Measurements from ENCODE around the gene CPS1. TPM values are rescaled to one million over a fixed set of nuclear protein-coding genes. Genes with fewer than 3 reads are reported as not detected.

Gene CPS1
- total RNA-seq, 6 experiments from 2014 or later = 1,066 to 2,150 (median 1,343) TPM

DNA sequence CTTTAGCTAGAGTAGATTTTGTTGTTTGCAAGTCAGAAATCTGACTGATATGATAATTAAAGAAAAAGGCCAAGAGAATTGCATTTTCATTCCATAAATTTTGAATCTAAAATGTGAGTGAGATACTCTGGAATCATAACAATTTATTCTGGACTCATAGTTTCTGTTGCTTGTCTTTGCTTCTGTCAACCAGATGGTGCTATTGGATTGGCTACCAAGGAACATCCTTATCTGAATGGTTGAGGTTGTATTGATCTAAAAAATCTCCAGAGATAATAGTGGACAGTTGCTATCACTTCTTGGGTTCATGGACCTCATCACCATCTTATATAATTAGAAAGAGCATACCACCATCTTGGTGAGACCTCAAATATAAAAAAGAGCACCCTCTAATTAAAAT, 34.0 kb upstream of the CPS1 start:
- no peak for DNase-seq
- intact Hi-C loops (cut with DNase I) = no loop called here
- H3K4me3 ChIP-seq = no peak overlapping the region
- TF ChIP-seq, protein P1, sequence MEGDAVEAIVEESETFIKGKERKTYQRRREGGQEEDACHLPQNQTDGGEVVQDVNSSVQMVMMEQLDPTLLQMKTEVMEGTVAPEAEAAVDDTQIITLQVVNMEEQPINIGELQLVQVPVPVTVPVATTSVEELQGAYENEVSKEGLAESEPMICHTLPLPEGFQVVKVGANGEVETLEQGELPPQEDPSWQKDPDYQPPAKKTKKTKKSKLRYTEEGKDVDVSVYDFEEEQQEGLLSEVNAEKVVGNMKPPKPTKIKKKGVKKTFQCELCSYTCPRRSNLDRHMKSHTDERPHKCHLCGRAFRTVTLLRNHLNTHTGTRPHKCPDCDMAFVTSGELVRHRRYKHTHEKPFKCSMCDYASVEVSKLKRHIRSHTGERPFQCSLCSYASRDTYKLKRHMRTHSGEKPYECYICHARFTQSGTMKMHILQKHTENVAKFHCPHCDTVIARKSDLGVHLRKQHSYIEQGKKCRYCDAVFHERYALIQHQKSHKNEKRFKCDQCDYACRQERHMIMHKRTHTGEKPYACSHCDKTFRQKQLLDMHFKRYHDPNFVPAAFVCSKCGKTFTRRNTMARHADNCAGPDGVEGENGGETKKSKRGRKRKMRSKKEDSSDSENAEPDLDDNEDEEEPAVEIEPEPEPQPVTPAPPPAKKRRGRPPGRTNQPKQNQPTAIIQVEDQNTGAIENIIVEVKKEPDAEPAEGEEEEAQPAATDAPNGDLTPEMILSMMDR (IDR thresholded peaks at IDR 0.05) = peak; percentile 45 to 68 (median 56)
- TF ChIP-seq POLR2A (IDR thresholded peaks at IDR 0.05) = no peak
- ATAC-seq = peak; percentile 67 to 86 (median 72)
- H3K9me3 ChIP-seq = no peaks in the 10 kb centered on the region
- H3K36me3 ChIP-seq = no peaks in the 10 kb centered on the region
- H3K4me1 ChIP-seq = peaks cover 0 to 39% (median 14%) of the 10 kb centered on the region in 4 donors
- peak overlapping the region in 1 of 3 donors; percentile 67 for H3K27ac ChIP-seq
- H3K27me3 ChIP-seq = no peaks in the 10 kb centered on the region

DNA sequence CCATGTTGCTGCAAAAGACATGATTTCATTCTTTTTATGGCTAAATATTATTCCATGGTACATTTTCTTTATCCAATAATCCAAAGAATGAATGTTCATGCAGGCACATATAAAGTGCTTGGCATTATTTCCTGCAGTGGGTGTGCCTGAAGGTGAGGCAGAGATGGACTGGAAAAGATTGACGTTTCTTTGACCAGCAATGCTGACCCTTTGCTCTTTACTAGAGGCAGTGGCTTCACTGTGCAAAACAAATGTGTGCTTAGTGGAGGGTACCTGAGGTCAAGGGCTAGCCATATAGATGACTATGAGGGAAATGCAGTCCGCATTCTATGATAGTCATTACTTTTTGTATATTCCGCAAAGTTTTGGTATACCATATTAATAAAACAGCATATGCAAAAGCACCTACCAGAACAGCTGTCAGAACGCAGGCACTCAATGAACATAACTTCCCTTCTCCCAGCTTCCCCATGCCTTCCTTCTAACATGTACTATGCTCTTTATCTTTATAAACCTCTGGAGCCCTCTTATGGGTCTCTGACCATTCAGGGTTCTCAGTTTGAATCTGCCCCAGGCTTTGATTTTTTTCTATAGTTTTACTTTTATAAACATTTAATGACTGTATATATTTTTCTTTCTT, 32.6 kb upstream of the CPS1 start:
- H3K27me3 ChIP-seq = no peaks in the 10 kb centered on the region
- ATAC-seq (peak; percentile 72 to 86 (median 79)), DNase-seq (peak in 1 of 3 donors; percentile 57)
- 42% methylated on average over 4 of the region's 4 CpGs for WGBS (ENCODE audit: insufficient coverage, low coverage, low lambda C conversion rate, missing lambda C conversion rate)
- intact Hi-C loops (cut with DNase I) = no loop called here
- no peak for TF ChIP-seq POLR2A (IDR thresholded peaks at IDR 0.05)
- TF ChIP-seq, protein P1 (IDR thresholded peaks at IDR 0.05) = no peak
- H3K36me3 ChIP-seq = no peaks in the 10 kb centered on the region
- no peaks in the 10 kb centered on the region for H3K9me3 ChIP-seq
- H3K4me1 ChIP-seq = peaks cover 0 to 50% (median 19%) of the 10 kb centered on the region in 4 donors
- H3K27ac ChIP-seq = peak overlapping the region in 2 of 3 donors; percentile 20 to 67
- no peak overlapping the region for H3K4me3 ChIP-seq

DNA sequence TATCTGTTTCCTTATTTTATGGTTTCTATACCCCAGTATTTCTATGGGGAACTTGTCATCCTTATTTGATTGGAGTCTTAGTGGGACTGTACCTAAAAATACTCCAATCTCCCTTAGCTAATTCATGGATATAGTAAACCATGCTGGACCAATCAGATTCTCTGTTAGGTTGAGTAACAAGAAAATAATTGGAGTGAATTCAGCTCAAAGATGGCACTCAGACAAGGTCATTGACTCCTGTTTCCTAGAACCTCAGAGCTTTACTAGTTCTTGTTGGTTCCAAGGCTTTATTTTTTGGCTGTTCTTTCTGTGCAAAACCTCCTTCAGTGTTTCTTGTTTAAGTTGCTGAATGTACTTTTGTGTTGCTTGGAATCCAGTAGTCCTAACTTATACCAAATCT, 31.9 kb upstream of the CPS1 start:
- TF ChIP-seq, protein P1 (IDR thresholded peaks at IDR 0.05) = no peak
- no peak for TF ChIP-seq POLR2A (IDR thresholded peaks at IDR 0.05)
- no peak for DNase-seq
- Histone ChIP-seq H3K9me3 (no peaks in the 10 kb centered on the region), H3K4me1 (peaks cover 0 to 54% (median 19%) of the 10 kb centered on the region in 4 donors), H3K4me3 (no peak overlapping the region), H3K27ac (peak overlapping the region in 2 of 3 donors; percentile 21 to 67), H3K27me3 (no peaks in the 10 kb centered on the region), H3K36me3 (no peaks in the 10 kb centered on the region)
- peak; percentile 33 to 73 (median 48) for ATAC-seq
- intact Hi-C loops (cut with DNase I) = no loop called here

DNA sequence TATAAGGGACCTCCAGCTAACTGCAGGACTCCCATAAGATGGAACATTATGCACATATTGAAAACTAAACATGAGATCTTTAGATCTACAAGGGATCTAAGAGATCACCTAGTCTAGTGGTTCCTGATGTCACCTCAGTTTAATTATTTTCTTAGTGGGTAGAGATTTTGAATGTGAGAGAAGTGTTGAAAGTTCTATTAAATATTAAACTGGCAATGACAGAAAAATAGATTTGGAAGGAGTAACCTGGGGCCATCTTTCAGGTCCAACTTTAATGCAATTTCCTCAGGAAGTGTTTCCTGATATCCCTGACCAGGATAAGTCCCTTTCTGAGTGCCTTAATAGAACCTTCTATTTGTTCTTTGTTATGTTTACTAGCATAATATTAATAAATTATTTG, 29.1 kb upstream of the CPS1 start:
- intact Hi-C loops (cut with DNase I) = no loop called here
- H3K4me1 ChIP-seq = peaks cover 0 to 79% (median 22%) of the 10 kb centered on the region in 4 donors
- H3K9me3 ChIP-seq = no peaks in the 10 kb centered on the region
- H3K27me3 ChIP-seq = no peaks in the 10 kb centered on the region
- no peaks in the 10 kb centered on the region for H3K36me3 ChIP-seq
- H3K27ac ChIP-seq = peak overlapping the region in 2 of 3 donors; percentile 34 to 60
- DNase-seq (no peak), ATAC-seq (peak in 3 of 4 donors; percentile 17 to 43 (median 43))
- no peak overlapping the region for H3K4me3 ChIP-seq
- no peak for TF ChIP-seq POLR2A (IDR thresholded peaks at IDR 0.05)
- TF ChIP-seq, protein P1 (IDR thresholded peaks at IDR 0.05) = no peak

DNA sequence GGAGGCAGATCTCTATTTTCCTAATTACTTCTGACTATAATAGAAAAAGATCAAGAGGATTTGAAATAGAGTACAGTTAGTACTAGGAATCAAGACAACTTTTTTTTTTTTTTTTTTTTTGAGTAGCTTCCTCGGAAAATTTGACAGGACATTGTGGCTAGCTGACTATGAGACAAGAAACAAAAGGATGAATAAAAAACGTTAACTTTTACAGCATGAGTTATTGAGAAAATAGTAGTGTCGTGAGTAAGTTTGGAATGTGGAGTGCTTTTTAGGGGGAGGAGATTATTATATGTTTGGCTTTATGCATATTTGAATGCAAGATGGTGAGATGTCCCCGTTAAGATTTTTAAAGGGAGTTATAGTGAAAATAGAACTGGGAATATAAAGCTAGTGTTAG, 27.7 kb upstream of the CPS1 start:
- ATAC-seq = no peak
- Histone ChIP-seq H3K27me3 (no peaks in the 10 kb centered on the region), H3K9me3 (no peaks in the 10 kb centered on the region), H3K27ac (peak overlapping the region in 1 of 3 donors; percentile 60), H3K36me3 (no peaks in the 10 kb centered on the region), H3K4me1 (peaks cover 0 to 67% (median 16%) of the 10 kb centered on the region in 4 donors), H3K4me3 (no peak overlapping the region)
- WGBS (ENCODE audit: insufficient coverage, low coverage, low lambda C conversion rate, missing lambda C conversion rate) = 63% methylated on average over 4 of the region's 4 CpGs
- TF ChIP-seq, protein P1 (IDR thresholded peaks at IDR 0.05) = no peak
- DNase-seq = no peak
- intact Hi-C loops (cut with DNase I) = no loop called here
